GM10248 (cell line): ENCODE data around the gene ARHGEF40.

Experiments
- CTCF ChIA-PET: fragments of 300-600 bp; sonication (Branson Sonifier 250); formaldehyde crosslinking; extraction: SDS; loops from one replicate; lab custom pipeline; 2021; ENCODE audit warnings: antibody characterized with exemption; lab: Yijun Ruan, JAX
- POLR2A ChIA-PET: fragments of 350-650 bp; sonication (Branson Sonifier 250); formaldehyde crosslinking; extraction: SDS; loops from one replicate; lab custom pipeline; 2020; ENCODE audit warnings: antibody characterized with exemption; lab: Yijun Ruan, JAX
- DNase-seq: peaks from one replicate; pipeline ENCODE4 v3.0.0; 2012; ENCODE audit errors: extremely low spot score
- CTCF ChIP-seq: IDR thresholded peaks from 2 replicates; pipeline ENCODE4 v1.5.1; 2012; ENCODE audit warnings: mild to moderate bottlenecking, low read depth; ENCODE audit errors: extremely low read depth, missing control alignments, control extremely low read depth

The ARHGEF40 gene

GRCh38 chr14:21030531-21030930 is 39.6 kb upstream of the ARHGEF40 start:
- ChIA-PET CTCF (interaction anchor here (1.0 to 7.2 kb wide), 2 partner anchors 10 to 15 kb away, joined by 3 to 69 read pairs; no protein-coding TSS in a partner anchor), POLR2A (no interaction called here)
- TF ChIP-seq CTCF = no peak
- no peak for DNase-seq

- TF ChIP-seq CTCF = no peak
- POLR2A ChIA-PET = no interaction called here
- CTCF ChIA-PET = interaction anchor here (0.7 to 7.2 kb wide), 12 partner anchors 8 to 72 kb away, joined by 3 to 69 read pairs (median 4); no protein-coding TSS in a partner anchor
- DNase-seq = no peak
These were observed 37.6 kb upstream of the ARHGEF40 start for GRCh38 chr14:21032326-21033132.

GRCh38 chr14:21033133-21033698 is 36.9 kb upstream of the ARHGEF40 start:
- DNase-seq = no peak
- TF ChIP-seq CTCF = no peak
- CTCF ChIA-PET = interaction anchor here (1.0 to 7.2 kb wide), 8 partner anchors 10 to 59 kb away, joined by 3 to 69 read pairs (median 5); no protein-coding TSS in a partner anchor
- POLR2A ChIA-PET = no interaction called here

- DNase-seq = no peak
- CTCF ChIA-PET = interaction anchor here (0.8 to 7.2 kb wide), 6 partner anchors 13 to 69 kb away, joined by 3 to 69 read pairs (median 7); no protein-coding TSS in a partner anchor
- POLR2A ChIA-PET = no interaction called here
- no peak for TF ChIP-seq CTCF
These were observed 35.4 kb upstream of the ARHGEF40 start, which contains the start of gene RNASE13 for GRCh38 chr14:21034707-21035106. Gene RNASE13 (minus strand): TSS chr14:21034807. CDS start chr14:21034288, 519 bp downstream.

GRCh38 chr14:21036751-21037150 is 33.4 kb upstream of the ARHGEF40 start:
- POLR2A ChIA-PET = no interaction called here
- CTCF ChIA-PET = interaction anchor here (1.2 to 7.2 kb wide), 3 partner anchors 22 to 68 kb away, joined by 3 to 69 read pairs (median 8); no protein-coding TSS in a partner anchor
- no peak for DNase-seq
- no peak for TF ChIP-seq CTCF

- TF ChIP-seq CTCF = no peak
- CTCF ChIA-PET = interaction anchor here (1.2 to 7.2 kb wide), 2 partner anchors 22 to 68 kb away, joined by 3 to 69 read pairs; no protein-coding TSS in a partner anchor
- no peak for DNase-seq
- POLR2A ChIA-PET = no interaction called here
These were observed 32.9 kb upstream of the ARHGEF40 start for GRCh38 chr14:21037156-21037555.
